Thyroid gland (tissue), 4 donors: ENCODE results near the gene GOLIM4.

Experiments used
- POLR2A ChIP-seq, 2 donors: fragments of 450-650 bp; IDR thresholded peaks; one replicate each; pipeline ENCODE4 v1.6.1; 2017; ENCODE audit warnings: antibody characterized with exemption in 2 of 2, mild to moderate bottlenecking in 2 of 2, moderate library complexity in 1 of 2
- TF ChIP-seq, protein P1 (sequence below), 6 experiments: fragments of 200-600 bp in 3 of 6; fragments of 450-650 bp in 3 of 6; sonication (generic) in 3 of 6; IDR thresholded peaks; one replicate each; pipeline ENCODE4 v1.5.1; 2016 to 2019; ENCODE audit warnings: antibody characterized with exemption in 6 of 6, mild to moderate bottlenecking in 2 of 6, inconsistent platforms in 1 of 6, moderate library complexity in 1 of 6

DNA sequence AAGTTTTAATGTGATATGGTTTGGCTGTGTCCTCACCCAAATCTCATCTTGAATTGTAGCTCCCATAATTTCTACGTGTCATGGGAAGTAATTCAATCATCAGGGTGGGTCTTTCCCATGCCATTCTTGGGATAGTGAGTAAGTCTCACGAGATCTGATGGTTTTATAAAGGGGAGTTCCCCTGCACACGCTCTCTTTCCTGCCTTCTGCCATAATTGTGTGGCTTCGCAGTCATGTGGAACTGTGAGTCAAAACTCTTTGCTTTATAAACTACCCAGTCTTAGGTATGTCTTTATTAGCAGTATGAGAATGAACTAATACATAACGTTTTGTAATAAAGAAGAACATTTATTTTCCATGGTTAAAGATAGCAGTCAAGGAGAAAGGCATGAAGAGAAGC is 39.2 kb upstream of the GOLIM4 start:
- TF ChIP-seq POLR2A (IDR thresholded peaks at IDR 0.05), result no peak
- TF ChIP-seq, protein P1, sequence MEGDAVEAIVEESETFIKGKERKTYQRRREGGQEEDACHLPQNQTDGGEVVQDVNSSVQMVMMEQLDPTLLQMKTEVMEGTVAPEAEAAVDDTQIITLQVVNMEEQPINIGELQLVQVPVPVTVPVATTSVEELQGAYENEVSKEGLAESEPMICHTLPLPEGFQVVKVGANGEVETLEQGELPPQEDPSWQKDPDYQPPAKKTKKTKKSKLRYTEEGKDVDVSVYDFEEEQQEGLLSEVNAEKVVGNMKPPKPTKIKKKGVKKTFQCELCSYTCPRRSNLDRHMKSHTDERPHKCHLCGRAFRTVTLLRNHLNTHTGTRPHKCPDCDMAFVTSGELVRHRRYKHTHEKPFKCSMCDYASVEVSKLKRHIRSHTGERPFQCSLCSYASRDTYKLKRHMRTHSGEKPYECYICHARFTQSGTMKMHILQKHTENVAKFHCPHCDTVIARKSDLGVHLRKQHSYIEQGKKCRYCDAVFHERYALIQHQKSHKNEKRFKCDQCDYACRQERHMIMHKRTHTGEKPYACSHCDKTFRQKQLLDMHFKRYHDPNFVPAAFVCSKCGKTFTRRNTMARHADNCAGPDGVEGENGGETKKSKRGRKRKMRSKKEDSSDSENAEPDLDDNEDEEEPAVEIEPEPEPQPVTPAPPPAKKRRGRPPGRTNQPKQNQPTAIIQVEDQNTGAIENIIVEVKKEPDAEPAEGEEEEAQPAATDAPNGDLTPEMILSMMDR (IDR thresholded peaks at IDR 0.05), result no peak
